Thyroid gland (tissue), 4 donors: ENCODE data around the gene INO80E. TPM values are rescaled to one million over a fixed set of nuclear protein-coding genes. Genes with fewer than 3 reads are reported as not detected.
A peak's percentile ranks its signal among the peaks of the same experiment; 100 is the strongest.

Experiments used
- DNase-seq, 2 donors: peaks; one replicate each; pipeline ENCODE4 v3.0.0-alpha.2; 2019
- H3K27ac ChIP-seq, 3 donors: fragments of 200-600 bp; sonication (generic); 1 replicate in 2 of 3; 2 replicates in 1 of 3; pipeline ENCODE4 v1.5.1; 2016 to 2019; ENCODE audit warnings: mild to moderate bottlenecking in 1 of 3, moderate library complexity in 1 of 3
- H3K27me3 ChIP-seq: fragments of 200-600 bp; sonication (generic); one replicate; pipeline ENCODE4 v1.5.1; 2019
- H3K36me3 ChIP-seq, 2 donors: fragments of 200-600 bp; sonication (generic); one replicate each; pipeline ENCODE4 v1.5.1; 2016 to 2019
- H3K4me1 ChIP-seq, 2 donors: fragments of 200-600 bp; sonication (generic); one replicate each; pipeline ENCODE4 v1.5.1; 2017 to 2019
- H3K4me3 ChIP-seq, 3 donors: fragments of 200-600 bp; sonication (generic); replicated peaks in 1 of 3; 1 replicate in 2 of 3; 2 replicates in 1 of 3; pipeline ENCODE4 v1.5.1; 2016; ENCODE audit warnings: mild to moderate bottlenecking in 1 of 3
- H3K9me3 ChIP-seq: fragments of 200-600 bp; sonication (generic); one replicate; pipeline ENCODE4 v1.5.1; 2017
- CTCF ChIP-seq, 6 experiments: fragments of 200-600 bp in 3 of 6; fragments of 450-650 bp in 3 of 6; sonication (generic) in 3 of 6; IDR thresholded peaks; one replicate each; pipeline ENCODE4 v1.5.1; 2016 to 2019; ENCODE audit warnings: antibody characterized with exemption in 6 of 6, mild to moderate bottlenecking in 2 of 6, inconsistent platforms in 1 of 6, moderate library complexity in 1 of 6
- POLR2A ChIP-seq, 2 donors: fragments of 450-650 bp; IDR thresholded peaks; one replicate each; pipeline ENCODE4 v1.6.1; 2017; ENCODE audit warnings: antibody characterized with exemption in 2 of 2, mild to moderate bottlenecking in 2 of 2, moderate library complexity in 1 of 2
- WGBS, 2 donors: methylation state at CpG; one replicate each; pipeline ENCODE4 v1.1.5; 2017; 5-methylcytosine and 5-hydroxymethylcytosine counted together
- intact Hi-C: fragments of 100-400 bp; cut with DNase I; formaldehyde crosslinking; loops from one replicate; pipeline ENCODE4 v1.15.1; 2023
- total RNA-seq, 4 donors: library from RNA; depleted of rRNA; stranded (reverse); fragments of >200 nt; gene quantifications; one replicate each; pipeline ENCODE4 v1.2.3, GENCODE V29; 2016

INO80E gene
- total RNA-seq, 4 donors from 2014 or later: 45.9 to 165 (median 142) TPM

GRCh38 chr16:30046178-30046577 is 50.1 kb downstream of the INO80E start:
- no peaks in the 10 kb centered on the region for H3K36me3 ChIP-seq
- H3K4me1 ChIP-seq: no peaks in the 10 kb centered on the region
- H3K27ac ChIP-seq: no peak overlapping the region
- H3K4me3 ChIP-seq: no peak overlapping the region
- no peak for DNase-seq
- WGBS, 2 donors: 60 to 66% methylated on average over 8 of the region's 8 CpGs
- H3K9me3 ChIP-seq: no peaks in the 10 kb centered on the region
- H3K27me3 ChIP-seq: no peaks in the 10 kb centered on the region
- no peak for TF ChIP-seq POLR2A (IDR thresholded peaks at IDR 0.05)
- no peak for TF ChIP-seq CTCF (IDR thresholded peaks at IDR 0.05)
- intact Hi-C loops: no loop called here

GRCh38 chr16:30046588-30046987 is 50.5 kb downstream of the INO80E start:
- Histone ChIP-seq H3K4me3 (no peak overlapping the region), H3K27ac (no peak overlapping the region), H3K9me3 (no peaks in the 10 kb centered on the region), H3K36me3 (no peaks in the 10 kb centered on the region), H3K27me3 (no peaks in the 10 kb centered on the region), H3K4me1 (no peaks in the 10 kb centered on the region)
- no peak for TF ChIP-seq CTCF (IDR thresholded peaks at IDR 0.05)
- TF ChIP-seq POLR2A (IDR thresholded peaks at IDR 0.05): no peak
- intact Hi-C loops: no loop called here
- 82 to 93% methylated on average over 1 of the region's 1 CpG for WGBS, 2 donors
- no peak for DNase-seq

- TF ChIP-seq POLR2A (IDR thresholded peaks at IDR 0.05): no peak
- no peak for TF ChIP-seq CTCF (IDR thresholded peaks at IDR 0.05)
- H3K36me3 ChIP-seq: no peaks in the 10 kb centered on the region
- no peaks in the 10 kb centered on the region for H3K9me3 ChIP-seq
- no peak for DNase-seq
- peaks cover 11 to 15% of the 10 kb centered on the region in 2 donors for H3K4me1 ChIP-seq
- no peak overlapping the region for H3K4me3 ChIP-seq
- 86 to 89% methylated on average over 8 of the region's 8 CpGs for WGBS, 2 donors
- H3K27me3 ChIP-seq: no peaks in the 10 kb centered on the region
- H3K27ac ChIP-seq: no peak overlapping the region
- intact Hi-C loops: no loop called here
These were observed 53.8 kb downstream of the INO80E start for GRCh38 chr16:30049871-30050270.

GRCh38 chr16:30051518-30051917 is 55.5 kb downstream of the INO80E start:
- Histone ChIP-seq H3K4me1 (peaks cover 15 to 23% of the 10 kb centered on the region in 2 donors), H3K27me3 (no peaks in the 10 kb centered on the region), H3K36me3 (no peaks in the 10 kb centered on the region), H3K9me3 (no peaks in the 10 kb centered on the region), H3K27ac (no peak overlapping the region), H3K4me3 (no peak overlapping the region)
- no peak for TF ChIP-seq POLR2A (IDR thresholded peaks at IDR 0.05)
- TF ChIP-seq CTCF (IDR thresholded peaks at IDR 0.05): no peak
- no peak for DNase-seq
- intact Hi-C loops: no loop called here
- WGBS, 2 donors: 80 to 81% methylated on average over 3 of the region's 3 CpGs

GRCh38 chr16:30052671-30053372 is 56.8 kb downstream of the INO80E start:
- H3K27me3 ChIP-seq: no peaks in the 10 kb centered on the region
- H3K36me3 ChIP-seq: no peaks in the 10 kb centered on the region
- TF ChIP-seq CTCF (IDR thresholded peaks at IDR 0.05) (no peak), POLR2A (IDR thresholded peaks at IDR 0.05) (no peak)
- peak overlapping the region in 1 of 3 donors; percentile 43 for H3K27ac ChIP-seq
- DNase-seq: peak; percentile 89 to 93
- peaks cover 15 to 23% of the 10 kb centered on the region in 2 donors for H3K4me1 ChIP-seq
- peak overlapping the region; percentile 11 to 58 (median 41) for H3K4me3 ChIP-seq
- intact Hi-C loops: no loop called here
- H3K9me3 ChIP-seq: no peaks in the 10 kb centered on the region
- WGBS, 2 donors: 6 to 9% methylated on average over 31 to 49 of the region's 58 CpGs
